B cell (primary cell): Measurements from ENCODE around the gene CERS6. TPM values are rescaled to one million over a fixed set of nuclear protein-coding genes. Genes with fewer than 3 reads are reported as not detected.

Source experiments
- ATAC-seq: fragments of 200-7000 bp; cut with Tn5 transposase; one replicate; pipeline ENCODE4 v1.10.0; 2021; ENCODE audit warnings: low read depth, mild to moderate bottlenecking, moderate number of reproducible peaks, moderate library complexity
- CTCF ChIA-PET: fragments of 350-600 bp; sonication (Branson Sonifier 250); formaldehyde crosslinking; loops from one replicate; lab custom pipeline; 2021; ENCODE audit warnings: antibody characterized with exemption, inconsistent platforms; lab: Charles Lee
- POLR2A ChIA-PET: fragments of 350-600 bp; sonication (Branson Sonifier 250); formaldehyde crosslinking; loops from one replicate; lab custom pipeline; 2021; ENCODE audit warnings: antibody characterized with exemption; lab: Charles Lee
- DNase-seq: peaks from one replicate; pipeline ENCODE4 v3.0.0; 2013
- H2AFZ ChIP-seq: 2 replicates; pipeline ENCODE4 v1.6.1; 2012; ENCODE audit warnings: mild to moderate bottlenecking, low read depth, low read length; ENCODE audit not compliant: insufficient read depth, poor library complexity, severe bottlenecking
- H3K27ac ChIP-seq, 2 donors: 1 replicate in 1 of 2; 2 replicates in 1 of 2; pipeline ENCODE4 v1.5.1; 2012 to 2013; ENCODE audit warnings: low read length in 2 of 2, mild to moderate bottlenecking in 2 of 2, moderate library complexity in 1 of 2
- H3K27me3 ChIP-seq, 4 experiments: fragments of 200-600 bp in 1 of 4; sonication (generic) in 1 of 4; replicated peaks in 1 of 4; 1 replicate in 2 of 4; 2 replicates in 2 of 4; pipeline versions ENCODE4 v1.6.1 to v1.7.0; 2013 to 2016; ENCODE audit warnings: low read length in 3 of 4, mild to moderate bottlenecking in 2 of 4, mixed read lengths in 1 of 4, moderate library complexity in 1 of 4; ENCODE audit not compliant: insufficient read depth in 4 of 4, control insufficient read depth in 3 of 4; ENCODE audit errors: control extremely low read depth in 1 of 4
- H3K36me3 ChIP-seq, 2 experiments: replicated peaks in 1 of 2; 1 replicate in 1 of 2; 2 replicates in 1 of 2; pipeline versions ENCODE4 v1.6.1 to v1.7.1; 2013; ENCODE audit warnings: low read length in 1 of 2; ENCODE audit not compliant: insufficient read depth in 2 of 2, control insufficient read depth in 1 of 2; ENCODE audit errors: control extremely low read depth in 1 of 2, extremely low read depth in 1 of 2
- H3K4me1 ChIP-seq, 2 donors: fragments of 200-600 bp in 1 of 2; sonication (generic) in 1 of 2; 1 replicate in 1 of 2; 2 replicates in 1 of 2; pipeline versions ENCODE4 v1.5.1 to v1.6.1; 2013 to 2017; ENCODE audit warnings: low read length in 2 of 2; ENCODE audit not compliant: control insufficient read depth in 2 of 2, insufficient read depth in 2 of 2
- H3K4me2 ChIP-seq: replicated peaks from 2 replicates; pipeline ENCODE3; 2012; ENCODE audit warnings: mild to moderate bottlenecking, low read depth, low read length; ENCODE audit not compliant: poor library complexity, severe bottlenecking
- H3K4me3 ChIP-seq, 5 experiments: fragments of 200-600 bp in 1 of 5; sonication (generic) in 1 of 5; 1 replicate in 3 of 5; 2 replicates in 2 of 5; pipeline versions ENCODE4 v1.5.1 to v1.7.0; 2011 to 2016; ENCODE audit warnings: low read length in 4 of 5, mild to moderate bottlenecking in 4 of 5, low read depth in 2 of 5, control low read depth in 1 of 5, moderate library complexity in 1 of 5; ENCODE audit not compliant: insufficient read depth in 1 of 5; ENCODE audit errors: control extremely low read depth in 1 of 5, extremely low read depth in 1 of 5
- H3K79me2 ChIP-seq: fragments of 200-600 bp; sonication (generic); one replicate; pipeline ENCODE4 v1.6.0; 2016; ENCODE audit warnings: low read length; ENCODE audit not compliant: control insufficient read depth, insufficient read depth
- H3K9ac ChIP-seq: fragments of 200-600 bp; sonication (generic); 2 replicates; pipeline ENCODE4 v1.6.1; 2017; ENCODE audit warnings: mild to moderate bottlenecking, low read length, moderate library complexity
- H3K9me3 ChIP-seq, 3 donors: one replicate each; pipeline versions ENCODE4 v1.6.1 to v1.7.1; 2013; ENCODE audit warnings: low read length in 2 of 3; ENCODE audit not compliant: control insufficient read depth in 2 of 3, insufficient read depth in 1 of 3; ENCODE audit errors: control extremely low read depth in 1 of 3
- H4K20me1 ChIP-seq: 2 replicates; pipeline ENCODE4 v1.6.0; 2012; ENCODE audit warnings: mild to moderate bottlenecking, low read length; ENCODE audit not compliant: insufficient read depth, control insufficient read depth, poor library complexity, severe bottlenecking
- H3K27ac Mint-ChIP-seq: one replicate; pipeline ENCODE4 v1.8.0; 2021; ENCODE audit warnings: mixed read lengths
- H3K27me3 Mint-ChIP-seq: one replicate; pipeline ENCODE4 v1.8.0; 2021; ENCODE audit warnings: mixed read lengths
- H3K4me1 Mint-ChIP-seq: one replicate; pipeline ENCODE4 v1.8.0; 2021; ENCODE audit warnings: mixed read lengths
- H3K4me3 Mint-ChIP-seq: one replicate; pipeline ENCODE4 v1.8.0; 2021; ENCODE audit warnings: mixed read lengths
- H3K9me3 Mint-ChIP-seq: one replicate; pipeline ENCODE4 v1.8.0; 2022; ENCODE audit warnings: mixed read lengths; ENCODE audit not compliant: insufficient read depth
- EZH2 ChIP-seq: IDR thresholded peaks from 2 replicates; pipeline ENCODE4 v1.6.1; 2012; ENCODE audit warnings: borderline replicate concordance, low read depth, mild to moderate bottlenecking, moderate library complexity, low read length; ENCODE audit not compliant: insufficient read depth, poor library complexity, severe bottlenecking
- WGBS: methylation state at CpG from one replicate; pipeline ENCODE4 v1.1.5; 2013; ENCODE audit warnings: missing lambda C conversion rate; ENCODE audit not compliant: insufficient coverage; 5-methylcytosine and 5-hydroxymethylcytosine counted together
- intact Hi-C: fragments of 100-400 bp; cut with micrococcal nuclease; formaldehyde crosslinking; loops from one replicate; pipeline ENCODE4 v1.10.0; 2022
- polyA plus RNA-seq: library from polyadenylated mRNA; depleted of rRNA; stranded (reverse); fragments of >200 nt; gene quantifications from 2 replicates; pipeline ENCODE4 v1.2.3, GENCODE V29; 2012
- total RNA-seq, 2 donors: library from RNA; stranded (reverse); fragments of 120-200 nt in 1 of 2; gene quantifications; 1 replicate in 1 of 2; 2 replicates in 1 of 2; pipeline versions ENCODE4 v1.2.3 to v1.2.4, GENCODE V29; 2013 to 2022
- TF ChIP-seq, protein P1 (sequence below): fragments of 200-600 bp; IDR thresholded peaks from one replicate; pipeline ENCODE4 v1.8.0; 2022; ENCODE audit warnings: antibody characterized with exemption, mild to moderate bottlenecking

The CERS6 gene
- total and polyA plus RNA-seq, 2 donors (not counting 1 experiment from before 2014, with no cell fraction given): 2.2 to 5.5 TPM

- intact Hi-C loops: no loop called here
- Mint-ChIP-seq H3K27me3 (no peaks in the 10 kb centered on the region), H3K4me3 (no peak overlapping the region), H3K27ac (no peak overlapping the region), H3K9me3 (peaks cover 9% of the 10 kb centered on the region), H3K4me1 (peaks cover 3% of the 10 kb centered on the region)
- WGBS: no CpG with 5 or more reads among the region's 1 CpG
- DNase-seq (no peak), ATAC-seq (no peak)
- Histone ChIP-seq H3K36me3 (peaks cover 0 to 2% of the 10 kb centered on the region in 2 experiments), H3K4me3 (no peak overlapping the region), H3K4me2 (no peak overlapping the region), H3K79me2 (peaks cover 85% of the 10 kb centered on the region), H3K9me3 (peaks cover 4 to 17% (median 5%) of the 10 kb centered on the region in 3 donors), H3K27ac (no peak overlapping the region), H3K9ac (no peak overlapping the region), H3K27me3 (no peaks in the 10 kb centered on the region), H4K20me1 (no peaks in the 10 kb centered on the region), H2AFZ (no peak overlapping the region), H3K4me1 (no peaks in the 10 kb centered on the region)
- CTCF ChIA-PET: no interaction called here
- TF ChIP-seq EZH2: no peak
- TF ChIP-seq, protein P1, sequence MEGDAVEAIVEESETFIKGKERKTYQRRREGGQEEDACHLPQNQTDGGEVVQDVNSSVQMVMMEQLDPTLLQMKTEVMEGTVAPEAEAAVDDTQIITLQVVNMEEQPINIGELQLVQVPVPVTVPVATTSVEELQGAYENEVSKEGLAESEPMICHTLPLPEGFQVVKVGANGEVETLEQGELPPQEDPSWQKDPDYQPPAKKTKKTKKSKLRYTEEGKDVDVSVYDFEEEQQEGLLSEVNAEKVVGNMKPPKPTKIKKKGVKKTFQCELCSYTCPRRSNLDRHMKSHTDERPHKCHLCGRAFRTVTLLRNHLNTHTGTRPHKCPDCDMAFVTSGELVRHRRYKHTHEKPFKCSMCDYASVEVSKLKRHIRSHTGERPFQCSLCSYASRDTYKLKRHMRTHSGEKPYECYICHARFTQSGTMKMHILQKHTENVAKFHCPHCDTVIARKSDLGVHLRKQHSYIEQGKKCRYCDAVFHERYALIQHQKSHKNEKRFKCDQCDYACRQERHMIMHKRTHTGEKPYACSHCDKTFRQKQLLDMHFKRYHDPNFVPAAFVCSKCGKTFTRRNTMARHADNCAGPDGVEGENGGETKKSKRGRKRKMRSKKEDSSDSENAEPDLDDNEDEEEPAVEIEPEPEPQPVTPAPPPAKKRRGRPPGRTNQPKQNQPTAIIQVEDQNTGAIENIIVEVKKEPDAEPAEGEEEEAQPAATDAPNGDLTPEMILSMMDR: no peak
- POLR2A ChIA-PET: no interaction called here
These were observed 83.9 kb downstream of the CERS6 start for GRCh38 chr2:168539945-168540344.

DNA sequence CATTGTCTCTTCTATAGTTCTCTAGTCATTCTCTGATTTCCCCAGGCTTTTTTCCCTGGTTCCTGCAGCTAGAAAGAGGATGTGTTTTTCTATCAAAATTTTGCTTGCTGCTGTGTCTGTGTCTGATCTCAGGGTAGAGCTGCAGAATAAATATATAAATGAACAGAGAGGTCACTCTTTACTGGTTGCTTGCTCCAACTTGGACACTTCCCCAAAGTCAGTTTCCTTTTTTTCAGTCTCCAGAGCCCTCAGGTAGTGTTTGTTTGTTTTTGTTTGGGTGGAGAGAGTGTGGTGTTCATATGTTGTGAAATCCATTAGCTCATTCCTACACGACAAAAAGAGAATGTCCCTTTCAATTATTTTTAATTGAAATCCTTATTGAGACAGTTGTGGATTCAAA lies 85.8 kb downstream of the CERS6 start:
- POLR2A ChIA-PET: no interaction called here
- Mint-ChIP-seq H3K9me3 (peaks cover 9% of the 10 kb centered on the region), H3K4me3 (no peak overlapping the region), H3K4me1 (peaks cover 10% of the 10 kb centered on the region), H3K27me3 (no peaks in the 10 kb centered on the region), H3K27ac (no peak overlapping the region)
- intact Hi-C loops: no loop called here
- CTCF ChIA-PET: no interaction called here
- H2AFZ ChIP-seq: no peak overlapping the region
- no peak overlapping the region for H3K4me3 ChIP-seq
- DNase-seq (no peak), ATAC-seq (no peak)
- H3K4me2 ChIP-seq: no peak overlapping the region
- H3K27me3 ChIP-seq: no peaks in the 10 kb centered on the region
- no peak overlapping the region for H3K27ac ChIP-seq
- peaks cover 66% of the 10 kb centered on the region for H3K79me2 ChIP-seq
- peaks cover 0 to 2% of the 10 kb centered on the region in 2 experiments for H3K36me3 ChIP-seq
- H3K9ac ChIP-seq: no peak overlapping the region
- H4K20me1 ChIP-seq: no peaks in the 10 kb centered on the region
- no CpG with 5 or more reads among the region's 1 CpG for WGBS
- TF ChIP-seq, protein P1: no peak
- TF ChIP-seq EZH2: no peak
- H3K9me3 ChIP-seq: peaks cover 4 to 17% (median 5%) of the 10 kb centered on the region in 3 donors
- H3K4me1 ChIP-seq: no peaks in the 10 kb centered on the region
